ENCODE data around the gene MED22. TPM values are rescaled to one million over a fixed set of nuclear protein-coding genes. Genes with fewer than 3 reads are reported as not detected.

Gene MED22
- total RNA-seq, 1 donor from 2014 or later, result 31.7 TPM

DNA sequence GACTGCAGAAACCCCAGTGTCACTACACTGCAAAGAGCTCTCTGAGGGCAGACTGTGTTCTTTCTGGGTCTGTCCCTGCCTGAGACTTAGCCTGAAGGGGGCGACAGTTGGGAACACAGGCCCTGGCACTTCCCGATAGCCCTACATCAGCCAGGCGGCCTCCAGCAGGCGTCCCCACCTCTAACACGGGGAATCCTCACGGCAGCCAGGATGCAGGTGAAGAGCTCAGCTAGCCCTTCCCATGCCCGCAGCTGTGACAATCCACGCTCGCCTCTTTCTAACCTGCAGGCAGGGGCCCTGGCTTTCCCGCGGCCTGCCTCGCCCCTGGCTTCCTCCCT is 5.9 kb downstream of the MED22 start:
- no peak overlapping the region for H3K27ac ChIP-seq
- peaks cover 21% of the 10 kb centered on the region for H3K79me2 ChIP-seq (ENCODE audit: low read depth)
- TF ChIP-seq, protein P1, sequence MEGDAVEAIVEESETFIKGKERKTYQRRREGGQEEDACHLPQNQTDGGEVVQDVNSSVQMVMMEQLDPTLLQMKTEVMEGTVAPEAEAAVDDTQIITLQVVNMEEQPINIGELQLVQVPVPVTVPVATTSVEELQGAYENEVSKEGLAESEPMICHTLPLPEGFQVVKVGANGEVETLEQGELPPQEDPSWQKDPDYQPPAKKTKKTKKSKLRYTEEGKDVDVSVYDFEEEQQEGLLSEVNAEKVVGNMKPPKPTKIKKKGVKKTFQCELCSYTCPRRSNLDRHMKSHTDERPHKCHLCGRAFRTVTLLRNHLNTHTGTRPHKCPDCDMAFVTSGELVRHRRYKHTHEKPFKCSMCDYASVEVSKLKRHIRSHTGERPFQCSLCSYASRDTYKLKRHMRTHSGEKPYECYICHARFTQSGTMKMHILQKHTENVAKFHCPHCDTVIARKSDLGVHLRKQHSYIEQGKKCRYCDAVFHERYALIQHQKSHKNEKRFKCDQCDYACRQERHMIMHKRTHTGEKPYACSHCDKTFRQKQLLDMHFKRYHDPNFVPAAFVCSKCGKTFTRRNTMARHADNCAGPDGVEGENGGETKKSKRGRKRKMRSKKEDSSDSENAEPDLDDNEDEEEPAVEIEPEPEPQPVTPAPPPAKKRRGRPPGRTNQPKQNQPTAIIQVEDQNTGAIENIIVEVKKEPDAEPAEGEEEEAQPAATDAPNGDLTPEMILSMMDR (IDR thresholded peaks at IDR 0.05), result peak; percentile 41
- no peak for TF ChIP-seq EZH2 (IDR thresholded peaks at IDR 0.05)
- no peak for TF ChIP-seq EZH2phosphoT487 (IDR thresholded peaks at IDR 0.05)
- Mint-ChIP-seq H3K4me3 (no peak overlapping the region), H3K27me3 (ENCODE audit: insufficient read depth, low read depth) (peaks cover 3% of the 10 kb centered on the region), H3K4me1 (peaks cover 8% of the 10 kb centered on the region), H3K36me3 (peaks cover 22% of the 10 kb centered on the region), H3K27ac (no peak overlapping the region), H3K9me3 (no peaks in the 10 kb centered on the region)
- no peaks in the 10 kb centered on the region for H3K36me3 ChIP-seq
- H3F3A ChIP-seq (ENCODE audit: low read depth), result peaks cover 20% of the 10 kb centered on the region
- peak; percentile 47 for DNase-seq (ENCODE audit: low spot score)
- H2AFZ ChIP-seq (replicated peaks), result no peak overlapping the region
- H3K4me2 ChIP-seq, result no peak overlapping the region
- no peak overlapping the region for H3K4me3 ChIP-seq
- H3K4me1 ChIP-seq, result peaks cover 4% of the 10 kb centered on the region
- no peaks in the 10 kb centered on the region for H3K27me3 ChIP-seq
- no peak overlapping the region for H3K9ac ChIP-seq
- peaks cover 25% of the 10 kb centered on the region for H4K20me1 ChIP-seq (ENCODE audit: low read depth)
- no peaks in the 10 kb centered on the region for H3K9me3 ChIP-seq (ENCODE audit: low read depth)

DNA sequence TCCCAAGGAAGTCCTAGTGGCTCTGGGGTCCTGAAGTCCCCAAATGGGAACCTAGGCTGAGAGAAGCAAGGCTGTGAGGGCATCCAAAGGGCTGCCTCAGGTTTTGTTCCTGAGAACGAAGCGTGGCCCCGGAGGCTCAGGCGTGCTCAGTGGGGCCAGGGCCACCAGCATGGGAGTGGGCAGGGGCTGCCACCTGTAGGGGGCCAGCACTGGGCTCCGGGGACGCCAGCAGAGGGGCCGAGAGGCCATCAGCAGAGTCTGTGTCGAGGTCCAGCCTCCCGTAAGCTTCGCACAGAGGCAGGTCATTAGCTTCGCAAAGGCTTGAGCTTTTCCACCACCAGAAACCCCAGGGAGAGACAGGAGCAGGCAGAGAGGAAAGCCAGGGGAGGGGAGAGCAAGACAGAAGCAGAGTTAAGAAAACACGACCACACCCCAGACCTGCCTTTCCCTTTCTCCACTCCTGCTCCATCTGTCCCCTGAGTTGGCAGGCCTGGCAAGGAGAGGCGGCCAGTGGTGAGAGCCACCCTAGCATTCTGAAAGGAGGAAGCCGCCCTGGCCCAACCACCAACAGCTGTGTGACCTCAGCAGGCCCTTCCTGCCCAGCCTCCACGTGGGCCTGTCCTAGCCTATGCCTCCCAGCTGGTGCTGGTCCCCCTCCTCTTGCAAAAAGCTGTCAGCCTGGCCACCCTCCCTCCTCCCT is 6.4 kb downstream of the MED22 start:
- Histone ChIP-seq H3K4me2 (no peak overlapping the region), H3K27ac (no peak overlapping the region), H3K4me3 (no peak overlapping the region), H3F3A (ENCODE audit: low read depth) (peaks cover 24% of the 10 kb centered on the region), H3K4me1 (peaks cover 5% of the 10 kb centered on the region), H3K27me3 (no peaks in the 10 kb centered on the region), H3K9me3 (ENCODE audit: low read depth) (no peaks in the 10 kb centered on the region), H3K9ac (no peak overlapping the region), H2AFZ (replicated peaks) (no peak overlapping the region), H4K20me1 (ENCODE audit: low read depth) (peaks cover 20% of the 10 kb centered on the region), H3K79me2 (ENCODE audit: low read depth) (peaks cover 16% of the 10 kb centered on the region), H3K36me3 (no peaks in the 10 kb centered on the region)
- Mint-ChIP-seq H3K36me3 (peaks cover 22% of the 10 kb centered on the region), H3K4me3 (no peak overlapping the region), H3K4me1 (peaks cover 3% of the 10 kb centered on the region), H3K27ac (no peak overlapping the region), H3K9me3 (no peaks in the 10 kb centered on the region), H3K27me3 (ENCODE audit: insufficient read depth, low read depth) (peaks cover 3% of the 10 kb centered on the region)
- DNase-seq (ENCODE audit: low spot score), result no peak
- TF ChIP-seq, protein P1 (IDR thresholded peaks at IDR 0.05), result no peak
- no peak for TF ChIP-seq EZH2phosphoT487 (IDR thresholded peaks at IDR 0.05)
- TF ChIP-seq EZH2 (IDR thresholded peaks at IDR 0.05), result no peak

DNA sequence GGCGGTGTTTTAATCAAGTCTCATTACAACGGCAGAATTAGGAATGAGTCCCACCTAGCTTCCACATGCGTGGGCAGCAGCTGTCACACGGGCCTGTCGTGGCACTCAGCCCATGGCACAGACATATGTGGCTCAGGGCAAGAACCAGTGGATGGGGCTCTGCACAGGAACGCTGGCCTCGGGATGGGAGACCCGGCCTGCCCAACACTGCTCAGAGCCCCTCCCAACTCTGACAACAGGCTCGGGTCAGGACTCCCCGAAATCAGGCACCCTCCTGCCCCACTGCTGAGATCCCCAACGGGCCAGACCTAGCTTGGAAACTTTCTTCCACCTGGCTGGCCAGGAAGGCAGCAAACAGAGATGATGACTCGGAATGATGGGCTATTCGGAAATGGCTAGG is 7.0 kb downstream of the MED22 start:
- no peaks in the 10 kb centered on the region for H3K36me3 ChIP-seq
- TF ChIP-seq EZH2 (IDR thresholded peaks at IDR 0.05) (no peak), EZH2phosphoT487 (IDR thresholded peaks at IDR 0.05) (no peak)
- TF ChIP-seq, protein P1 (IDR thresholded peaks at IDR 0.05), result no peak
- peaks cover 22% of the 10 kb centered on the region for H3K36me3 Mint-ChIP-seq

More for the DNA sequence above, 7.0 kb downstream of the MED22 start:
- H3F3A ChIP-seq (ENCODE audit: low read depth), result peaks cover 26% of the 10 kb centered on the region
- no peak overlapping the region for H3K4me2 ChIP-seq
- peaks cover 14% of the 10 kb centered on the region for H4K20me1 ChIP-seq (ENCODE audit: low read depth)
- no peaks in the 10 kb centered on the region for H3K9me3 ChIP-seq (ENCODE audit: low read depth)
- H3K4me3 ChIP-seq, result no peak overlapping the region
- no peak overlapping the region for H2AFZ ChIP-seq (replicated peaks)
- H3K9ac ChIP-seq, result no peak overlapping the region
- Mint-ChIP-seq H3K9me3 (no peaks in the 10 kb centered on the region), H3K4me3 (no peak overlapping the region), H3K27ac (no peak overlapping the region), H3K27me3 (ENCODE audit: insufficient read depth, low read depth) (peaks cover 3% of the 10 kb centered on the region), H3K4me1 (peaks cover 4% of the 10 kb centered on the region)
- no peak overlapping the region for H3K27ac ChIP-seq
- peaks cover 5% of the 10 kb centered on the region for H3K4me1 ChIP-seq
- H3K27me3 ChIP-seq, result no peaks in the 10 kb centered on the region
- no peak for DNase-seq (ENCODE audit: low spot score)
- H3K79me2 ChIP-seq (ENCODE audit: low read depth), result peaks cover 10% of the 10 kb centered on the region

All from neural progenitor cell (in vitro differentiated cells).